GM18519 (cell line): ENCODE data around the gene RBMY1A1.
A peak's percentile ranks its signal among the peaks of the same experiment; 100 is the strongest.
"Not testable (repeated sequence)": the region's sequence is repeated elsewhere in the genome, so short reads cannot be mapped to it uniquely, and the experiment has no call there.

Experiments used
- ATAC-seq: cut with Tn5 transposase; IDR thresholded peaks from one replicate; pipeline ENCODE4 v1.9.1; 2021; ENCODE audit warnings: mild to moderate bottlenecking, moderate library complexity; ENCODE audit not compliant: unreplicated experiment, low FRiP score

The RBMY1A1 gene

DNA sequence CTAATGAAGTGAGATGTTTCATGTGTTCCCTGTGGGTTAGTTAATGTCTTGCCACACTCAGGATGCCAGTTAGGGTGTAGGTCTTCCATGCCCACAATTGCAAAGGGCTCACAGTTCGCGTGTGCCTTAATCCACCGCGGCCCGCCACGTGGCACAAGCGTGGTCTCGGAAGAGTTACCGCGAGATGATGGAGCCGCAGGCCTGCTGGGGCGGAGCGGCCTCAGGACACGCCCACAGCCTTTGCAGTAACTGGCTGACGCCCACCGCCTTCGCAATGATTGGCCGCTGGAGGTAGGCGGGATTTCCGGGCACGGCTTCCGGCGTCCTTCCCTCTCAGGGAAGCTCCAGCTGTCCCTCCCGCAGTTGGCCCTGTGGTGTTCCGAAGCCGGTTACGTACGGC lies at the start of gene RBMY1A1:
TSS of gene RBMY1A1 (plus strand) at position 301 of the 400 bp plus-strand sequence. CDS start 2,013 bp downstream, outside the sequence.
- not testable (repeated sequence) for ATAC-seq

DNA sequence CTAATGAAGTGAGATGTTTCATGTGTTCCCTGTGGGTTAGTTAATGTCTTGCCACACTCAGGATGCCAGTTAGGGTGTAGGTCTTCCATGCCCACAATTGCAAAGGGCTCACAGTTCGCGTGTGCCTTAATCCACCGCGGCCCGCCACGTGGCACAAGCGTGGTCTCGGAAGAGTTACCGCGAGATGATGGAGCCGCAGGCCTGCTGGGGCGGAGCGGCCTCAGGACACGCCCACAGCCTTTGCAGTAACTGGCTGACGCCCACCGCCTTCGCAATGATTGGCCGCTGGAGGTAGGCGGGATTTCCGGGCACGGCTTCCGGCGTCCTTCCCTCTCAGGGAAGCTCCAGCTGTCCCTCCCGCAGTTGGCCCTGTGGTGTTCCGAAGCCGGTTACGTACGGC lies 23.6 kb upstream of the RBMY1A1 start, which contains the start of gene RBMY1B:
TSS of gene RBMY1B (plus strand) at position 301 of the 400 bp plus-strand sequence. CDS start 2,013 bp downstream, outside the sequence.
- not testable (repeated sequence) for ATAC-seq

DNA sequence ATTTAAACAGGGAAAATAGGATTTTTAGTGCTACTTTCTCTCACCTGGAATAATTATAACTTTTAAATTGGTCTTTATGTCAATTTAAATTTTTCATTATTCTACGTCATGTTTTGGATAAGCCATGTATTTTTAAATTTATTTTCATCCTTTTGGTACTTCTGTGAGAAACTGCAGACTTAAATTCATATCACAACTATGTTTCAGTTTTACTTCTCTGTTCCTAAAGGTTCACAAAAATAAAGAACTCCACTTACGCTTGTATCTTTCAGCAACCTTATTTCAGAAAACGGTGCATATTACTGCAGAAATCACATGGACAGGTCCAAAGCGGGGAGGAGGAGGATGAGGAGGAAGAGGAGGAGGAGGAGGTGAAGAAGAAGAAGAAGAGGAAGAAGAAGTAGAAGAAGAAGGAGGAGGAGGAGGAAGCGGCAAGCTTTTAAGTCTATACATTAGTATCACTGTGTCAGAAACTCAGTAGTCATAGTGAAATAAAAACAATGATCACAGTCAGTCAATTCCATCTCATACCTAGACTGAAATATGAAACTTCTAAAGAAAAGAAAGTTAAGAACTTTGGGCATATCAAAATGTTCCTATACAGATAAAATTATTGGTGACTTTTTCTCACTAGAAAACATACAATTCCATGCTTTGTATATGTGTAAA lies 24.8 kb downstream of the RBMY1A1 start:
- peak; percentile 90 for ATAC-seq

DNA sequence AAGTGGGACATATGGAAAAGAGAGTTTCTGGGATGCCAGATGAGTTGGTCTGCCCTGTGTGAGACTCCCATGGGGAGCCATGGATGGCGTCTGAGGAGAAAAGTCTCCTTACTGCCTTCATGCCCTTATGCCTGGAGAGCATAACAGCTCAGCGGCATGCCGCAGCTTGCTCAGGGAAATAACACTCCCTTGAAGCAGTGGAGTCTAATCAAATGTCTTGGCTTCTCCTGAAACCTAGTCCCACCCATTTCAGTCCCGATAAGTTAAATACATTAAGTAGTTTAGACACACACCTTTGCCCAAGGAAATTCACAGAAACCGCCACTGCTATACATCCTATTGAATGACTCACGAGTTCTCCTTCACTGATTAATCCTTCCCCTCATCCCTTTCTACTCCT lies 50.8 kb downstream of the RBMY1A1 start:
- no peak for ATAC-seq

DNA sequence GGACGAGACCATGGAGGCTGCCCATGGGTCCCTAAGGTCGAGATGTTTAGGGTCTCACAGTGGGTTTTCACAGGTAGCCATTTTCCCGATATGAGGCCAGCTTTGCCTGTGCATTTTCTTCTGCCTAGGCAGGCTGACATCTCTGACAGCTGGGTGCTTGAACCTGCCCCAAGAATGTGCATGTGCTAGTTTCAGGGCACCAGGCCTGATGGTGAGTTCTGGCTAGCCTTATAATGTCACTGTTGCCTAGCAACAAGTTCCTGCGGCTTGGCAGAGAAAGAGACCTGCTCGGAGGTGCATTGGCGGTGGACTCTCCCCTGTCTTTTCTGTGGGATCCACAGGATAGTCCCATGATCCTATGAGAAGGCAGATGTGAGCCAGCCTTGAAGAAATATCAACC lies 51.8 kb downstream of the RBMY1A1 start:
- ATAC-seq, result not testable (repeated sequence)

DNA sequence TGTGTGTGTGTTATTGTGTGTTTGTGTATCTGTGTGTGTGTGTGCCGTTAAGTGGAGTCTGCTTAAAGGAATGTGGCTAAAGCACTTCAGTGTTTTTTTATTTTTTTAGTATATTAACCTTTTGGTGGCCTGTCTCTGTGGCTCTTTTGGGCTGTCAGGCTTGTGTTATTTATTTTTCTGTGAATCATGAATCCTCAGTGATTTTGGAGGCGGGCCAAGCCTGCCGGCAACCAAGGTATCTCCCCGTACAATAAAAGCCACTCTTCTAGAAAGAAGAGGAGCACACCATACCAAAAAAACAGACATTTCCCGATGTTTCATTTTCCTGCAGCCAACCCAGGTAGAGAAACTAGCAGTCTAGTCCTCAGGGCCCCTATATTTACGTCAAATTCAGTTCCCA lies 57.4 kb downstream of the RBMY1A1 start:
- no peak for ATAC-seq

DNA sequence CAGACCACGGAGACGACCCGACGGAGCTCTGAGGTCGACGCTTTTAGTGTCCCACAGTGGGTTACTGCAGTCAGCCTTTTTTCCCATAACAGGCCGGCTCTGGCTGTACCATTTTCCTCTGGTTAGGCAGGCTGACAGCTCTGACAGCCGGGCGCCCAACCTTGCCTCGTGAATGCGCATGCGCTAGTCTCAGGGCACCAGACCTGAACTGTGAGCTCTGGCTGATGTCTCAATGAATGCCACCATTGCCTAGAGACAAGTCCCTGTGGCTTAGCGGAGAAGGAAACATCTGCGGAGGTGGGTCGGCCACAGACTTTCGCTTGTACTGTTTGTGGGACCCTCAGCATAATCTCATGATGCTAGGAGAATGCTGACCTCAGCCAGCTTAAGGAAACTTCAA lies 61.6 kb downstream of the RBMY1A1 start:
- ATAC-seq, result peak; percentile 47
